Subcutaneous adipose tissue (tissue), 4 donors: Measurements from ENCODE around the gene CXorf65. TPM values are rescaled to one million over a fixed set of nuclear protein-coding genes. Genes with fewer than 3 reads are reported as not detected.

Experiments
- CTCF ChIP-seq: fragments of 450-650 bp; IDR thresholded peaks from one replicate; pipeline ENCODE4 v1.5.1; 2016; ENCODE audit warnings: low read depth, mild to moderate bottlenecking, control low read depth, antibody characterized with exemption, moderate library complexity
- total RNA-seq, 4 donors: library from RNA; depleted of rRNA; stranded (reverse); fragments of >200 nt; gene quantifications; one replicate each; pipeline ENCODE4 v1.1.0, GENCODE V29; 2016

The CXorf65 gene
- total RNA-seq, 4 donors from 2014 or later: not detected

DNA sequence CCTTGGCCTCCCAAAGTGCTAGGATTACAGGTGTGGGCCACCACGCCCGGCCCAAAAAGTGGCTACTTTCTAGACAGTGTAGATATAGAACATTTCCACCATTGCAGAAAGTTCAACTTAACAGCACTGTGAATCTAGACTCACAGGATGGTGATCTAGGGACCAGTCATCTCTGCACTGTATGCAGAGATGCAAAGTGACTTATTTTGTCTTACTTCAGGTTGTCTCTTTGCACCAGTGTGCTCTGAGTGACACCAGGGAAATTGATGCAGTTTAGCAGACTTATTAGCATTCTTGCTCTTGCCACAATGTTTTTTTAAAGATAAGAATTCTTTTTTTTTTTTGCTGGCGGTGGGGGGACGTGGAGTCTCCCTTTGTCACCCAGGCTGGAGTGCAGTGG, 23.7 kb downstream of the CXorf65 start:
- no peak for TF ChIP-seq CTCF

- no peak for TF ChIP-seq CTCF
These were observed 24.4 kb downstream of the CXorf65 start for GRCh38 chrX:71082124-71082647.

GRCh38 chrX:71081330-71082123, 25.0 kb downstream of the CXorf65 start:
- no peak for TF ChIP-seq CTCF

GRCh38 chrX:71070531-71070930, 36.0 kb downstream of the CXorf65 start:
- no peak for TF ChIP-seq CTCF

GRCh38 chrX:71068044-71068918, 38.3 kb downstream of the CXorf65 start, which contains the start of gene SNX12:
Gene SNX12, minus strand, starts transcription at chrX:71068334. Its CDS starts 28 bp downstream, at chrX:71068306.
- TF ChIP-seq CTCF: no peak

GRCh38 chrX:71067712-71068043, 38.9 kb downstream of the CXorf65 start:
- no peak for TF ChIP-seq CTCF

GRCh38 chrX:71067089-71067488, 39.5 kb downstream of the CXorf65 start:
- no peak for TF ChIP-seq CTCF
